Stimulated activated memory B cell treated with anti-CD40 and anti-IgM and Interleukin-4, amounts not matched to agents 10 μg/mL and 1 μg/mL and 100 μg/mL, for 72 hours (primary cell): ENCODE data around the gene TTN.
"Not testable (repeated sequence)": the region's sequence is repeated elsewhere in the genome, so short reads cannot be mapped to it uniquely, and the experiment has no call there.

Experiments used
- ATAC-seq: fragments of 150-1000 bp; cut with Tn5 transposase; 2 replicates; pipeline ENCODE4 v1.10.0; 2021
- H3K27ac Mint-ChIP-seq: one replicate; pipeline ENCODE4 v1.8.0; 2022; ENCODE audit warnings: mild to moderate bottlenecking, mixed read lengths
- H3K27me3 Mint-ChIP-seq: one replicate; pipeline ENCODE4 v1.8.0; 2022; ENCODE audit warnings: mixed read lengths
- H3K36me3 Mint-ChIP-seq: one replicate; pipeline ENCODE4 v1.8.0; 2022; ENCODE audit warnings: mixed read lengths
- H3K4me1 Mint-ChIP-seq: one replicate; pipeline ENCODE4 v1.8.0; 2022; ENCODE audit warnings: mixed read lengths
- H3K4me3 Mint-ChIP-seq: one replicate; pipeline ENCODE4 v1.8.0; 2022; ENCODE audit warnings: mild to moderate bottlenecking, moderate library complexity, mixed read lengths
- H3K9me3 Mint-ChIP-seq: one replicate; pipeline ENCODE4 v1.8.0; 2022; ENCODE audit warnings: mixed read lengths

Gene TTN

GRCh38 chr2:178526256-178526655, 281.0 kb downstream of the TTN start:
- peaks cover 45% of the 10 kb centered on the region for H3K4me1 Mint-ChIP-seq
- no peak overlapping the region for H3K4me3 Mint-ChIP-seq
- H3K27ac Mint-ChIP-seq, result no peak overlapping the region
- H3K9me3 Mint-ChIP-seq, result no peaks in the 10 kb centered on the region
- peaks cover 27% of the 10 kb centered on the region for H3K36me3 Mint-ChIP-seq
- H3K27me3 Mint-ChIP-seq, result no peaks in the 10 kb centered on the region
- no peak for ATAC-seq

DNA sequence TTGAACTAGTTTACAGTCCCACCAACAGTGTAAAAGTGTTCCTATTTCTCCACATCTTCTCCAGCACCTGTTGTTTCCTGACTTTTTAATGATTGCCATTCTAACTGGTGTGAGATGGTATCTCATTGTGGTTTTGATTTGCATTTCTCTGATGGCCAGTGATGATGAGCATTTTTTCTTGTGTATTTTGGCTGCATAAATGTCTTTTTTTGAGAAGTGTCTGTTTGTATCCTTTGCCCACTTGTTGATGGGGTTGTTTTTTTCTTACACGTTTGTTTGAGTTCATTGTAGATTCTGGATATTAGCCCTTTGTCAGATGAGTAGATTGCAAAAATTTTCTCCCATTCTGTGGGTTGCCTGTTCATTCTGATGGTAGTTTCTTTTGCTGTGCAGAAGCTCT, 281.8 kb downstream of the TTN start:
- H3K9me3 Mint-ChIP-seq, H3K27ac Mint-ChIP-seq, ATAC-seq, H3K27me3 Mint-ChIP-seq: not testable (repeated sequence)
- Mint-ChIP-seq H3K36me3 (peaks cover 27% of the 10 kb centered on the region), H3K4me3 (peak overlapping the region; percentile 39), H3K4me1 (peaks cover 37% of the 10 kb centered on the region)

DNA sequence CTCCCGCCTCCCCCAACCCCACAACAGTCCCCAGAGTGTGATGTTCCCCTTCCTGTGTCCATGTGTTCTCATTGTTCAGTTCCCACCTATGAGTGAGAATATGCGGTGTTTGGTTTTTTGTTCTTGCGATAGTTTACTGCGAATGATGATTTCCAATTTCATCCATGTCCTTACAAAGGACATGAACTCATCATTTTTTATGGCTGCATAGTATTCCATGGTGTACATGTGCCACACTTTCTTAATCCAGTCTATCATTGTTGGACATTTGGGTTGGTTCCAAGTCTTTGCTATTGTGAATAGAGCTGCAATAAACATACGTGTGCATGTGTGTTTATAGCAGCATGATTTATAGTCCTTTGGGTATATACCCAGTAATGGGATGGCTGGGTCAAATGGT, 282.2 kb downstream of the TTN start:
- not testable (repeated sequence) for ATAC-seq, H3K4me3 Mint-ChIP-seq, H3K27me3 Mint-ChIP-seq, H3K27ac Mint-ChIP-seq, H3K9me3 Mint-ChIP-seq
- Mint-ChIP-seq H3K4me1 (peaks cover 33% of the 10 kb centered on the region), H3K36me3 (peaks cover 27% of the 10 kb centered on the region)

DNA sequence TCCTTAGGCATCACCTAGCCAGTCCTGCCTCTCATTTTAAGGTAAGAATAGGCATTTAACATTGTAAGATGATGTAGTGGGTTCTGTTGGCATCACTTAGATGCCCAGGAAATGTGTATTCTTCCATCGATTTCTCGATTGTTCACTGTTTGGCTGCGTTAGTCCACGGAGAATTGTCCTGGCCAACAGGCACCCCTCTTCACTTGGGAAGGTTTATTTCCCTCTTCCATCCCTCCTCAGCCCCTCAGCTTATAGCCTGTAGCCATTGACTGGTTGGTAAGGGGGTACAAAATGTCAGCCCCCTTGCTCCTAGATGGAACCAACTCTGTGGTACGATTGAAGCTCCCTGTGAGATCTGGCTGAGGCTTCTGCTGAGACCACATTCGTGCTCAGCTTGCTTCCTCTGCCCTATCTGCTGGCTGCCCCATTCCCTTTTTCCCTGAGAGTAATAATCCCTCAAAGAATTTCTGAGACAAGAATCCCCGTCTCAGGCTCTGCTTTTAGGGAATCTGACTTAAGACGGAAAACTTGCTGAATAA, 283.6 kb downstream of the TTN start:
- peak overlapping the region; percentile 82 for H3K27ac Mint-ChIP-seq
- ATAC-seq, result no peak
- H3K27me3 Mint-ChIP-seq, result no peaks in the 10 kb centered on the region
- H3K4me1 Mint-ChIP-seq, result peaks cover 26% of the 10 kb centered on the region
- peaks cover 20% of the 10 kb centered on the region for H3K36me3 Mint-ChIP-seq
- peak overlapping the region; percentile 93 for H3K4me3 Mint-ChIP-seq
- H3K9me3 Mint-ChIP-seq, result no peaks in the 10 kb centered on the region

GRCh38 chr2:178522950-178523595, 284.1 kb downstream of the TTN start:
- Mint-ChIP-seq H3K27me3 (no peaks in the 10 kb centered on the region), H3K27ac (peak overlapping the region; percentile 82), H3K9me3 (no peaks in the 10 kb centered on the region), H3K36me3 (peaks cover 20% of the 10 kb centered on the region), H3K4me1 (peaks cover 22% of the 10 kb centered on the region), H3K4me3 (peak overlapping the region; percentile 93)
- peak; percentile 96 for ATAC-seq

GRCh38 chr2:178521304-178522150, 285.7 kb downstream of the TTN start:
- Mint-ChIP-seq H3K4me3 (no peak overlapping the region), H3K9me3 (no peaks in the 10 kb centered on the region)

GRCh38 chr2:178517496-178517895, 289.7 kb downstream of the TTN start:
- H3K4me1 Mint-ChIP-seq, result no peaks in the 10 kb centered on the region
- H3K9me3 Mint-ChIP-seq, result no peaks in the 10 kb centered on the region
- no peak for ATAC-seq
- H3K27ac Mint-ChIP-seq, result no peak overlapping the region
- H3K4me3 Mint-ChIP-seq, result no peak overlapping the region
- peaks cover 18% of the 10 kb centered on the region for H3K36me3 Mint-ChIP-seq
- H3K27me3 Mint-ChIP-seq, result no peaks in the 10 kb centered on the region

More at GRCh38 chr2:178521304-178522150, 285.7 kb downstream of the TTN start:
- ATAC-seq, result no peak
- peaks cover 24% of the 10 kb centered on the region for H3K36me3 Mint-ChIP-seq
- H3K27me3 Mint-ChIP-seq, result no peaks in the 10 kb centered on the region
- peak overlapping the region; percentile 82 for H3K27ac Mint-ChIP-seq
- H3K4me1 Mint-ChIP-seq, result peaks cover 15% of the 10 kb centered on the region

- Mint-ChIP-seq H3K4me1 (no peaks in the 10 kb centered on the region), H3K4me3 (no peak overlapping the region), H3K27me3 (no peaks in the 10 kb centered on the region), H3K36me3 (peaks cover 27% of the 10 kb centered on the region), H3K27ac (peak overlapping the region; percentile 35), H3K9me3 (no peaks in the 10 kb centered on the region)
- ATAC-seq, result no peak
Measured at GRCh38 chr2:178514664-178515063, 292.6 kb downstream of the TTN start.

DNA sequence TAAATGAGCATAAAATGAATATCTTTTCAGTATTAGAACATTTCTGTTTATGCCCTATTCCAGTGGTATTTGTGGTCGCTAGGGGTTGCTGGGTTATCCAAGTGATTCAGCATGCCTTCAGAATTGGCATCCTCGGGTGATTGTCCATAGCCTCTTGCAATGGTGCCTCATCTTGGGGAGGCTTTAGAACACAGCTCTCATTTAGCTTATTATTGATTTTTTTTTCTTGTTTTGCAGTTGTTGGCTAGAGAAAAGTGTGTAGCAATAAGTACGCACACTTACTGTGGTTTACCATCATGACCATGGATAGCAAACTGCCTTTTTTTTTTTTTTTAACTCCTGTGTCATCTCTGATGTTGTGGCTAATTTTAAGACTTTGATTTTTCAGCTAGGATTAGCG, 293.3 kb downstream of the TTN start:
- Mint-ChIP-seq H3K27me3 (no peaks in the 10 kb centered on the region), H3K27ac (no peak overlapping the region), H3K4me3 (no peak overlapping the region), H3K9me3 (no peaks in the 10 kb centered on the region), H3K4me1 (no peaks in the 10 kb centered on the region), H3K36me3 (peaks cover 30% of the 10 kb centered on the region)
- ATAC-seq, result no peak

- H3K27ac Mint-ChIP-seq, result no peak overlapping the region
- H3K4me3 Mint-ChIP-seq, result no peak overlapping the region
- peaks cover 8% of the 10 kb centered on the region for H3K4me1 Mint-ChIP-seq
- peaks cover 19% of the 10 kb centered on the region for H3K36me3 Mint-ChIP-seq
- no peaks in the 10 kb centered on the region for H3K9me3 Mint-ChIP-seq
- no peaks in the 10 kb centered on the region for H3K27me3 Mint-ChIP-seq
- no peak for ATAC-seq
Measured at GRCh38 chr2:178512484-178512883, 294.7 kb downstream of the TTN start.

- Mint-ChIP-seq H3K4me1 (peaks cover 8% of the 10 kb centered on the region), H3K9me3 (no peaks in the 10 kb centered on the region), H3K36me3 (peaks cover 22% of the 10 kb centered on the region), H3K27me3 (no peaks in the 10 kb centered on the region), H3K27ac (no peak overlapping the region), H3K4me3 (no peak overlapping the region)
- no peak for ATAC-seq
Measured at GRCh38 chr2:178510384-178510783, 296.8 kb downstream of the TTN start.

DNA sequence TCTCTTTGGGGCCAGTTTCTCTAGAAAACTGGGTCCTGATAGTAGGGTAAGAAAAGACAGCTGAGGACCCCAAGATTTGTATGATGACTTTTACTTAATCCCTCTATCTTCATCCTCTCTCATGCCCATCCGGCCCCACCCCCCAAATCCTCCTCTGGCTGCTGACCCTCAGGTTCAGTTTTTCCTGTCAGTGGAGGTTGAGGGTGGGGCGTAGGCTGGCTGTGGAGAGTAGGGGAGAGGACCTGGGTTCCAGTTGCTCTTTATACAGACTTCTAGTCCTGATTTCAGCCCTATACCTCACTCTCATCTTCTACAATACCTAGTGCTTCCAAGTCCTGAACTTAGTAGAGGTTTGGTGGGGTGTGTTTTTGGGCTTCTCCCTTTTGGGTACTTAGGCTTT, 298.6 kb downstream of the TTN start:
- no peak for ATAC-seq
- H3K4me1 Mint-ChIP-seq, result peaks cover 8% of the 10 kb centered on the region
- no peaks in the 10 kb centered on the region for H3K27me3 Mint-ChIP-seq
- H3K36me3 Mint-ChIP-seq, result peaks cover 16% of the 10 kb centered on the region
- peak overlapping the region; percentile 44 for H3K27ac Mint-ChIP-seq
- H3K9me3 Mint-ChIP-seq, result no peaks in the 10 kb centered on the region
- H3K4me3 Mint-ChIP-seq, result no peak overlapping the region

DNA sequence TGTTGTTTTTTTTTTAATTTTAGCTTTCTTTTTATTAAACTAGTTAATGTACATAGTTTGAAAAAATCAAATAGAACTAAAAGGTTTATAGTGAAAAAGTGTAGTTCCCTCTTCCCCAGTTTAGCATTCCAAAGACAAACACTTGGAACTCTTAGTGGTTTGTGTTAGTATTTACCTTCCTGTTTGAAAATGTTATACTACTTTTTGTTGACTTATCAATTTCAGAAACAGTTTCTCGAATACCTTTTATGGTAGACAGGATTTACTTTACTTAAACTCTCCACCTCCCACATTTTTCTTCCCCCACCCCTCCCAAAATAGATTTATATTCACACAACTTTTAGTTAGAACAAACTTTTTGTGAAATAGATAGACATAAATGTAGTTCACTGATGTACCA, 300.3 kb downstream of the TTN start:
- no peak for ATAC-seq
- no peaks in the 10 kb centered on the region for H3K27me3 Mint-ChIP-seq
- H3K9me3 Mint-ChIP-seq, result no peaks in the 10 kb centered on the region
- peaks cover 21% of the 10 kb centered on the region for H3K36me3 Mint-ChIP-seq
- H3K4me3 Mint-ChIP-seq, result no peak overlapping the region
- H3K27ac Mint-ChIP-seq, result no peak overlapping the region
- H3K4me1 Mint-ChIP-seq, result peaks cover 8% of the 10 kb centered on the region

GRCh38 chr2:178506524-178506923, 300.7 kb downstream of the TTN start:
- Mint-ChIP-seq H3K9me3 (no peaks in the 10 kb centered on the region), H3K27me3 (no peaks in the 10 kb centered on the region), H3K36me3 (peaks cover 21% of the 10 kb centered on the region), H3K27ac (no peak overlapping the region), H3K4me1 (peaks cover 8% of the 10 kb centered on the region), H3K4me3 (no peak overlapping the region)
- no peak for ATAC-seq

- Mint-ChIP-seq H3K36me3 (peaks cover 20% of the 10 kb centered on the region), H3K4me1 (peaks cover 8% of the 10 kb centered on the region), H3K27me3 (no peaks in the 10 kb centered on the region), H3K27ac (no peak overlapping the region), H3K4me3 (no peak overlapping the region), H3K9me3 (no peaks in the 10 kb centered on the region)
- ATAC-seq, result no peak
Measured at GRCh38 chr2:178506101-178506500, 301.1 kb downstream of the TTN start.

DNA sequence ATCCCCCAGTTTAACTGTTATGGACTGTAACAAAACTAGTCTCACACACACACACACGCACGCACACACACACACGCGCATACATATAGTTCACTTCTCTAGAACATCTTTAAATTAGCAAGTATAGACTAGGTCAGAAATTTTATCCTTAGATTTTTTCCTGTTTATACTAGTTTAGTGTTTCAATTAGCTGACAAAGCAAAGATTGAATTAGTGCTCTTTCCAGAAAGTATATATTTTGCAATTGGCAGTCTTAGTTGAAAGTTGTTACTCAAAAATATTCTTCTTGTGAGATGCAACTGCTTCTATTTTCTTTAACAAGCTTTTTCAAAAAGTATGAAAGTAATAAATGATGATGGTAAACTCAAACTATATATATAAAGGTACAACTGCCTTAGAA, 304.5 kb downstream of the TTN start:
- Mint-ChIP-seq H3K36me3 (peaks cover 21% of the 10 kb centered on the region), H3K4me3 (no peak overlapping the region)

More for the DNA sequence above, 304.5 kb downstream of the TTN start:
- no peaks in the 10 kb centered on the region for H3K27me3 Mint-ChIP-seq
- no peaks in the 10 kb centered on the region for H3K9me3 Mint-ChIP-seq
- H3K4me1 Mint-ChIP-seq, result peaks cover 2% of the 10 kb centered on the region
- ATAC-seq, result no peak
- no peak overlapping the region for H3K27ac Mint-ChIP-seq
